ENCODE results near the gene GAREM1. TPM values are rescaled to one million over a fixed set of nuclear protein-coding genes. Genes with fewer than 3 reads are reported as not detected.

GAREM1 gene
- total RNA-seq, 1 donor from 2014 or later, result 11.5 TPM

- Histone ChIP-seq H3K4me1 (no peaks in the 10 kb centered on the region), H3K36me3 (no peaks in the 10 kb centered on the region), H3K4me3 (no peak overlapping the region), H3K9me3 (no peaks in the 10 kb centered on the region), H3K27me3 (no peaks in the 10 kb centered on the region), H3K27ac (no peak overlapping the region)
- DNase-seq (no peak), ATAC-seq (no peak)
- TF ChIP-seq CTCF (IDR thresholded peaks at IDR 0.05), result no peak
- intact Hi-C loops (cut with DNase I), result no loop called here
Observed at GRCh38 chr18:32249147-32249929, 221.3 kb downstream of the GAREM1 start.

- intact Hi-C loops (cut with DNase I), result no loop called here
Observed at GRCh38 chr18:32244881-32245280, 225.8 kb downstream of the GAREM1 start.

GRCh38 chr18:32243358-32243757, 227.3 kb downstream of the GAREM1 start:
- intact Hi-C loops (cut with DNase I), result no loop called here
- Histone ChIP-seq H3K27ac (no peak overlapping the region), H3K4me1 (no peaks in the 10 kb centered on the region), H3K36me3 (no peaks in the 10 kb centered on the region), H3K27me3 (no peaks in the 10 kb centered on the region), H3K4me3 (no peak overlapping the region), H3K9me3 (no peaks in the 10 kb centered on the region)
- no peak for DNase-seq
- no peak for ATAC-seq
- TF ChIP-seq CTCF (IDR thresholded peaks at IDR 0.05), result no peak

More at GRCh38 chr18:32244881-32245280, 225.8 kb downstream of the GAREM1 start:
- no peak overlapping the region for H3K4me3 ChIP-seq
- H3K36me3 ChIP-seq, result no peaks in the 10 kb centered on the region
- no peak for ATAC-seq
- no peaks in the 10 kb centered on the region for H3K4me1 ChIP-seq
- H3K27ac ChIP-seq, result no peak overlapping the region
- H3K27me3 ChIP-seq, result no peaks in the 10 kb centered on the region
- no peaks in the 10 kb centered on the region for H3K9me3 ChIP-seq
- DNase-seq, result no peak
- TF ChIP-seq CTCF (IDR thresholded peaks at IDR 0.05), result no peak

- TF ChIP-seq CTCF (IDR thresholded peaks at IDR 0.05), result no peak
- Histone ChIP-seq H3K4me3 (no peak overlapping the region), H3K36me3 (no peaks in the 10 kb centered on the region), H3K9me3 (no peaks in the 10 kb centered on the region), H3K27me3 (no peaks in the 10 kb centered on the region), H3K4me1 (no peaks in the 10 kb centered on the region), H3K27ac (no peak overlapping the region)
- ATAC-seq (no peak), DNase-seq (no peak)
- intact Hi-C loops (cut with DNase I), result no loop called here
Observed at GRCh38 chr18:32242395-32242794, 228.3 kb downstream of the GAREM1 start.

- no peak for ATAC-seq
- Histone ChIP-seq H3K4me1 (no peaks in the 10 kb centered on the region), H3K36me3 (no peaks in the 10 kb centered on the region), H3K9me3 (no peaks in the 10 kb centered on the region), H3K27ac (no peak overlapping the region), H3K4me3 (no peak overlapping the region), H3K27me3 (no peaks in the 10 kb centered on the region)
- no peak for TF ChIP-seq CTCF (IDR thresholded peaks at IDR 0.05)
- no peak for DNase-seq
- intact Hi-C loops (cut with DNase I), result no loop called here
Observed at GRCh38 chr18:32238635-32239268, 231.9 kb downstream of the GAREM1 start.

All from upper lobe of right lung (tissue), 1 donor.